ENCODE measurements around the gene MPHOSPH9. TPM values are rescaled to one million over a fixed set of nuclear protein-coding genes. Genes with fewer than 3 reads are reported as not detected.

Gene MPHOSPH9
- total RNA-seq, result 10 to 100 TPM; 21.6 to 53.6 (median 39.1) TPM

- Histone ChIP-seq H3K9me3 (no peaks in the 10 kb centered on the region), H3K4me1 (peaks cover 11 to 23% of the 10 kb centered on the region in 2 donors), H3K36me3 (no peaks in the 10 kb centered on the region), H3K27ac (peak within 1 kb of the TSS; percentile 78 to 87 (median 80)), H3K4me3 (replicated peaks in 1 of 3) (peak within 1 kb of the TSS; percentile 13 to 93 (median 60)), H3K27me3 (no peaks in the 10 kb centered on the region)
- 1 to 3% methylated on average over 26 to 36 of the region's 66 CpGs for WGBS, 2 donors
- intact Hi-C loops (cut with DNase I), result no loop called here
- TF ChIP-seq CTCF (IDR thresholded peaks at IDR 0.05) (peak in 1 of 6 experiments; percentile 37), POLR2A (IDR thresholded peaks at IDR 0.05) (peak; percentile 84 to 98)
- peak; percentile 99 for DNase-seq
Measured at GRCh38 chr12:123232807-123233504, at the start of gene MPHOSPH9, which contains the start of gene MTRFR. Gene MPHOSPH9 (minus strand): TSS chr12:123233141. CDS start chr12:123230364, 2,777 bp downstream. Gene MTRFR (plus strand): TSS chr12:123233436. CDS start chr12:123253675, 20,239 bp downstream.

GRCh38 chr12:123282111-123282510, 49.2 kb upstream of the MPHOSPH9 start:
- WGBS, 2 donors, result 84 to 88% methylated on average over 10 of the region's 10 CpGs
- no peak for DNase-seq
- intact Hi-C loops (cut with DNase I), result no loop called here
- Histone ChIP-seq H3K36me3 (no peaks in the 10 kb centered on the region), H3K27ac (no peak overlapping the region), H3K4me1 (no peaks in the 10 kb centered on the region), H3K4me3 (replicated peaks in 1 of 3) (no peak overlapping the region), H3K27me3 (no peaks in the 10 kb centered on the region), H3K9me3 (no peaks in the 10 kb centered on the region)
- no peak for TF ChIP-seq POLR2A (IDR thresholded peaks at IDR 0.05)
- no peak for TF ChIP-seq CTCF (IDR thresholded peaks at IDR 0.05)

- no peak for DNase-seq
- WGBS, 2 donors, result 89 to 93% methylated on average over 2 of the region's 2 CpGs
- H3K9me3 ChIP-seq, result no peaks in the 10 kb centered on the region
- H3K27me3 ChIP-seq, result no peaks in the 10 kb centered on the region
- H3K36me3 ChIP-seq, result no peaks in the 10 kb centered on the region
- intact Hi-C loops (cut with DNase I), result no loop called here
- no peak for TF ChIP-seq CTCF (IDR thresholded peaks at IDR 0.05)
- no peak for TF ChIP-seq POLR2A (IDR thresholded peaks at IDR 0.05)
- H3K4me3 ChIP-seq (replicated peaks in 1 of 3), result no peak overlapping the region
- no peaks in the 10 kb centered on the region for H3K4me1 ChIP-seq
- no peak overlapping the region for H3K27ac ChIP-seq
Measured at GRCh38 chr12:123280971-123281370, 48.0 kb upstream of the MPHOSPH9 start.

- no peaks in the 10 kb centered on the region for H3K4me1 ChIP-seq
- TF ChIP-seq POLR2A (IDR thresholded peaks at IDR 0.05) (no peak), CTCF (IDR thresholded peaks at IDR 0.05) (no peak)
- peak overlapping the region in 1 of 3 donors; percentile 10 for H3K27ac ChIP-seq
- H3K27me3 ChIP-seq, result no peaks in the 10 kb centered on the region
- H3K4me3 ChIP-seq (replicated peaks in 1 of 3), result no peak overlapping the region
- H3K36me3 ChIP-seq, result no peaks in the 10 kb centered on the region
- DNase-seq, result no peak
- 77 to 81% methylated on average over 2 of the region's 2 CpGs for whole genome bisulfite sequencing, 2 donors
- no peaks in the 10 kb centered on the region for H3K9me3 ChIP-seq
- intact Hi-C loops (cut with DNase I), result no loop called here
Measured at GRCh38 chr12:123278101-123278627, 45.2 kb upstream of the MPHOSPH9 start.

GRCh38 chr12:123273166-123273565, 40.2 kb upstream of the MPHOSPH9 start:
- intact Hi-C loops (cut with DNase I), result no loop called here
- Histone ChIP-seq H3K27ac (no peak overlapping the region), H3K27me3 (no peaks in the 10 kb centered on the region), H3K36me3 (no peaks in the 10 kb centered on the region), H3K9me3 (no peaks in the 10 kb centered on the region), H3K4me3 (replicated peaks in 1 of 3) (no peak overlapping the region), H3K4me1 (peaks cover 19 to 21% of the 10 kb centered on the region in 2 donors)
- WGBS, 2 donors, result 85 to 88% methylated on average over 15 of the region's 15 CpGs
- no peak for DNase-seq
- TF ChIP-seq POLR2A (IDR thresholded peaks at IDR 0.05), result no peak
- no peak for TF ChIP-seq CTCF (IDR thresholded peaks at IDR 0.05)

Data from thyroid gland (tissue), 4 donors.